HT-29 (cell line): Measurements from ENCODE around the gene SLC16A10. TPM values are rescaled to one million over a fixed set of nuclear protein-coding genes. Genes with fewer than 3 reads are reported as not detected.
"Not testable (repeated sequence)": the region's sequence is repeated elsewhere in the genome, so short reads cannot be mapped to it uniquely, and the experiment has no call there.

Source experiments
- DNase-seq: peaks from one replicate; pipeline ENCODE4 v3.0.0-alpha.2; 2015; ENCODE audit warnings: low spot score
- total RNA-seq: library from RNA; depleted of rRNA; stranded (reverse); fragments of >200 nt; shearing (Covaris generic); gene quantifications from 2 replicates; pipeline ENCODE4 v1.2.3, GENCODE V29; 2014; rRNA removed

The SLC16A10 gene
- 0.76 TPM in 1 of 2 replicates, not detected in the other for total RNA-seq

- DNase-seq, result no peak
These were observed at the start of gene SLC16A10 for GRCh38 chr6:111087106-111087835. Gene SLC16A10 (plus strand): TSS chr6:111087503. CDS start chr6:111087753, 250 bp downstream.

GRCh38 chr6:111038534-111039252 is 48.6 kb upstream of the SLC16A10 start:
- no peak for DNase-seq

- no peak for DNase-seq
These were observed 45.4 kb upstream of the SLC16A10 start for GRCh38 chr6:111041917-111042316.

- no peak for DNase-seq
These were observed 40.1 kb upstream of the SLC16A10 start for GRCh38 chr6:111047244-111047643.

- DNase-seq, result no peak
These were observed 36.9 kb upstream of the SLC16A10 start for GRCh38 chr6:111050261-111051023.

- DNase-seq, result no peak
These were observed 35.1 kb upstream of the SLC16A10 start for GRCh38 chr6:111052171-111052570.

GRCh38 chr6:111057074-111057752 is 30.1 kb upstream of the SLC16A10 start:
- DNase-seq, result peak; percentile 50

GRCh38 chr6:111061508-111061907 is 25.8 kb upstream of the SLC16A10 start:
- DNase-seq, result no peak

GRCh38 chr6:111061985-111062384 is 25.3 kb upstream of the SLC16A10 start:
- not testable (repeated sequence) for DNase-seq

- DNase-seq, result not testable (repeated sequence)
These were observed 24.4 kb upstream of the SLC16A10 start for GRCh38 chr6:111062860-111063259.

- no peak for DNase-seq
These were observed 19.0 kb upstream of the SLC16A10 start for GRCh38 chr6:111068109-111068865.

- no peak for DNase-seq
These were observed 18.5 kb upstream of the SLC16A10 start for GRCh38 chr6:111068866-111069234.

GRCh38 chr6:111069382-111070104 is 17.8 kb upstream of the SLC16A10 start:
- DNase-seq, result no peak

GRCh38 chr6:111070105-111071005 is 16.9 kb upstream of the SLC16A10 start:
- DNase-seq, result no peak

- DNase-seq, result no peak
These were observed 14.4 kb upstream of the SLC16A10 start for GRCh38 chr6:111072801-111073360.

- DNase-seq, result no peak
These were observed 13.0 kb upstream of the SLC16A10 start for GRCh38 chr6:111074311-111074710.

GRCh38 chr6:111076024-111076695 is 11.1 kb upstream of the SLC16A10 start:
- DNase-seq, result no peak

- DNase-seq, result no peak
These were observed 6.6 kb upstream of the SLC16A10 start for GRCh38 chr6:111080698-111081097.
